HT1080 (cell line): ENCODE measurements around the gene CDC42EP5. TPM values are rescaled to one million over a fixed set of nuclear protein-coding genes. Genes with fewer than 3 reads are reported as not detected.
"Not testable (repeated sequence)": the region's sequence is repeated elsewhere in the genome, so short reads cannot be mapped to it uniquely, and the experiment has no call there.

Source experiments
- DNase-seq: peaks from one replicate; pipeline ENCODE4 v3.0.0-alpha.2; 2015; ENCODE audit warnings: low read depth
- total RNA-seq: library from RNA; depleted of rRNA; stranded (reverse); fragments of >200 nt; shearing (Covaris generic); gene quantifications from 2 replicates; pipeline ENCODE4 v1.2.3, GENCODE V29; 2014

CDC42EP5 gene
- total RNA-seq, 1 experiment from 2014 or later: 1.8 TPM

DNA sequence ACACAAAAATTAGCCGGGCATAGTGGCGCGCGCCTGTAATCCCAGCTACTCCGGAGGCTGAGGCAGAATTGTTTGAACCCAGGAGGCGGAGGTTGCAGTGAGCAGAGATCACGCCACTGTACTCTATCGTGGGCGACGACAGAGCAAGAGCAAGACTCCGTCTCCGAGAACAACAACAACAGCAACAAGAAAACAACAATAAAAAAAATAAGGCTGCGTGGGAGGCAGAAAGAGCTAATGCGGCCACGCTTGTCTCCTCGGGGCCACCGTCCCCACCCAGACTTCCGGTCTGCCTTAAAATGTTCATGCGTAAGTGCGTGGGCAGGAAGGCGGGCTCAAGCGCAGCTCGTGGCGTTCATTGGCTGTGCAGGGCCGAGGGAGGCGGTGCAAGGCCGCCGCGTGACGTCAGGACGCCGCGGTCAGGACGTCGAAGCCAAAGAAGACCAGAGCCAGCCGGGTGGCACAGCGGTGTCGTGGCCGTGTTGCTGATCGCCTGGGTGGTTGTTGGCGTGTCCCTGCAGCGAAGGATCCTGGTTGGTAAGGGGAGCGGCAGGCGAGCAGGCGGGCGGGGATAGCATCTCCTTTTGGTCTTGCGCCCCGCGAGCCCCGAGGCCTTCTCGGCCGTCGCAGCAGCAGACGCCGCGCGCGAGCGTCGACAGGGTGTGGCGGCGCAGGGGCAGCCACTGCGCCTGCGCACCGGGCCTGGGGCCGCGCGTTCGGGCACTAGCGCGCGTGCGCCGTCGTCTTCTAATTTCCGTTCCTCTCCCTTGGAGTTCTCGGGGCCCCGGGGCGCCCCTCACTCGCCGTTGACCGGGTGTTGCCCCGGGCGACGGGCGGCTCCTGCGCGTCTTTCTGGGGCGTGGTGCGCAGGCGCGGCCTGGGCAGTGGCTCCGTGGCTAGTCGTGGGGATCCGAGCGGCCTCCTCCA lies 24.1 kb downstream of the CDC42EP5 start, which contains the start of gene LENG8:
Gene LENG8 (plus strand): TSS at position 426 of the 927 bp plus-strand sequence. CDS start 2,146 bp downstream, outside the sequence.
- peak; percentile 97 for DNase-seq

- DNase-seq: peak; percentile 58
These were observed 24.9 kb downstream of the CDC42EP5 start for GRCh38 chr19:54448040-54448773.

- not testable (repeated sequence) for DNase-seq
These were observed 26.7 kb downstream of the CDC42EP5 start for GRCh38 chr19:54446349-54446748.

- DNase-seq: no peak
These were observed 28.4 kb downstream of the CDC42EP5 start for GRCh38 chr19:54444737-54445136.

DNA sequence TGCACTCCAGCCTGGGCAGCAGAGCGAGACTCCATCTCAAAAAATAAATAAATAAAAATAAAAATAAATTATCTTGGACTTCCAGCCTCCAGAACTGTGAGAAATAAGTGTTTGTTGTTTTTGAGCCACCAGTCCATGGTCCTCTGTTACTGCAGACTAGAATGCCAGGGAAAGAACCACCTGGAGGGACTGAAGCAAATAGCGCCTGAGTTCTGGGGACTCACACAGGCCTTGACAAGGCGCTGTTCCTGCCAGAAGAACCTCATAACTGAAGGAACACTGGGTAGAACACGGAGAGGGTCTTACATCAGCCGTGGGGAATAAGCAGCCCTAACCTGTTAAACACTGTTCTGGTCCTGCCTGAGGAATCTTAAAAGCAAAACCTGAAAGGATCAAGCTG lies 32.5 kb downstream of the CDC42EP5 start:
- no peak for DNase-seq

DNA sequence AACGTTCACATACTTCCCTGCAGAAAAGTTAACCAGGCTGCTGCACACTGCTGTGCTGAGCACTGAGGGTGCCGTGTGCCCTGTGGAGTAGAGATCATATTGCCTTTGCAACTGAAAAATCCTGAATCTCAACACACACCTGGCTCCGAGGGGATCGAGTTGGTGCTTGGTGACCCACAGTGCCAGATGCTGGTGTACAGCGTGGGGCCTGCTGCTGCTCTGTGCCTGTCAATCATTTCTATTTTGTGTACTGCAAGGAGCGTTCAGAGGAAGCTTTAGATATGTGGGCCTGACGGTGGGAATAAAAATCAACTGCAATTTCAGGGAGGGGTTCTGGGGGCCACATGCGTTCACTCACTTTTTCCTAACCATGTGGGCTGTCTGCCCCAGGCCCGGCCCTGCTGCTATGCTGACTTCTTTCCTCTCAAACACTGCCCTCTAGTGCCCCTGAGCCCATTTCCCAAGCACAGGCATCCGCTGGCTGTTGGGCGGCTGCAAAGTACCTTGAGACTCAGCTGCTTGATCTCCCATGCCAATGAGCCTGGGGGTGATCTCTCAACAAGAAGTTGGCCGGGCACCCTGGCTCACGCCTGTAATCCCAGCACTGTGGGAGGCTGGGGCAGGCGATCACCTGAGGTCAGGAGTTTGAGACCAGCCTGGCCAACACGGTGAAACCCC lies 33.8 kb downstream of the CDC42EP5 start:
- no peak for DNase-seq

DNA sequence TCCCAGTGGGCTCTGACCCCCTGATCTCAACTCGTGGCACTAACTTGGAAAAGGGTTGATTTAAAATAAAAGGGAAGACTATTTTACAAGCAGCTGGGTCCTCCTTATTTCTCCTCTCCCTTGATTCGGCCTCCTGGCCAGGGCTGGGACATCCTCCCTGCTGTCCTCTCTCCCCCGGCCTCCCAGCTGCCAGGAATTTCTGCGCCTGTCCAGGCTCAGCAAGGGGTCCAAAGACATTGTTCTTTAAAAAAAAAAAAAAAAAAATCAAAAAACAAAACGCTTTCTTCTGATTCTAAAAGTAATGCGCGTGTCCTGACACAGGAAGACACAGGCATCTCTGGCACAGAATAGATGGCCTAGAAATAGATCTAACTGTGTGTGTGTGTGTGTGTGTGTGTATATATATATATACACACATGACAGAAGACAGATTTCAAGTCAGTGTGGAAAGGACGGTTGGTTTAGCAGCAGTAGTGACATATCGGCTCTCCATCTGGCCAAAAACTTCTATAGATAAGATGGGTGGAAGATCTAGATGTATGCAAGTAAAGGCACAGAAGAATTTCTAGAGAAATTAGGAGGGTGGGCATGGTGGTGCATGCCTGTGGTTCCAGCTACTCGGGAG lies 36.4 kb downstream of the CDC42EP5 start:
- DNase-seq: no peak

- no peak for DNase-seq
These were observed 37.0 kb downstream of the CDC42EP5 start for GRCh38 chr19:54436031-54436523.

DNA sequence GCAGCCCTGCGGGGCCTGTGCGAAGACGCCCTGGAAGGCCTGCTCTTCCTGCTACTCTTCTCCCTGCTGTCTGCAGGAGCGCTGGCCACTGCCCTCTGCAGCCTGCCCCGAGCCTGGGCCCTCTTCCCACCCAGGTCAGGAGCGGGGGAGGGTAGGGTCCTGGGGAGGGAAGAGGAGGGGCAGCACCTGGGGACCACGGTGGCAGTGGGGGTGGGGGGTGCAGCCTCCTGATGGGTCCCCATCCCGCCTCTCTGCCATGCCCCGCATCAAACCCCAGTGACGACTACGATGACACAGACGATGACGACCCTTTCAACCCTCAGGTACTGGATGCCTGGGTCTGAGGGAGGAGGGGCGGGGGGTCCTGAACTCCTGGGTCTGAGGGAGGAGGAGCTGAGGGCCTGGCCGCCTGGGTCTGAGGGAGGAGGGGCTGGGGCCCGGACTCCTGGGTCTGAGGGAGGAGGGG lies 37.5 kb downstream of the CDC42EP5 start:
- no peak for DNase-seq

- DNase-seq: no peak
These were observed 38.3 kb downstream of the CDC42EP5 start for GRCh38 chr19:54434873-54435214.

DNA sequence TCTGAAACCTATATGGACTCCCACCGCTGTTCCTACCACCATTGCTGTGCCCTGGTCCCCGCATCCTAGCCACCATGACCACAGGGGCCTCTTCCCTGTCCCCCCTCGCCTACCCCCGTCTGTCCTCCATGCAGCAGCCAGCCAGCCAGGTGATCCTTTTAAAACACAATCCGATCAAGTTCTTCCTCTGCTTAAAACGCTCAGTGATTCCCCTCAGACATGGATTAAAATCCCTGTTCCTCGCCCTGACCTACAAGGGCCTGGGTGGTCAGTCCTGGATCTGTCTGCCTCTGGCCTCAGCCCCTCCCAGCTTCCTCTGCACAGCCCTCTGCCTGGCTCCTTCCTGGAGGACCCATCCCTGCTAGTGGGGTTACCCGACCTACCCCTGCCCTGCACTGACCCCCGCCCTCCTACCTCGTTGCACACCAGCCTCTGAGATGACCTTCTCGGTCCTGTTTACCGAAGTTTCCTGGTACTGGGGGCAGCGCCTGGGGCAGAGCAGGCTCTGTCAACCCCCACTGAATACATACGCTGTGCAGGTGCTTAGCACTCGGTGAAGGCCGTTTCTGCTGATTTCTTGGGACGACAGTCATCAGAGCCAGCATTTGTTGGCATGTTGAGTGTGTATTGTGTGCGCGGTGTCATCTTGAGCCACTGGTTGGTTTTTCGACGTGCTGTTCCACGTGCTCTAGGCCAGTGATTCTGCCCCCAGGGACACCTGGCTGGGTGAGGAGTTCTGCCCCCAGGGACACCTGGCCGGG lies 38.8 kb downstream of the CDC42EP5 start:
- DNase-seq: no peak

- DNase-seq: no peak
These were observed 39.4 kb downstream of the CDC42EP5 start for GRCh38 chr19:54433697-54434096.

GRCh38 chr19:54432144-54432738 lies 40.9 kb downstream of the CDC42EP5 start:
- DNase-seq: no peak

GRCh38 chr19:54431255-54431838 lies 41.7 kb downstream of the CDC42EP5 start:
- DNase-seq: no peak

GRCh38 chr19:54430306-54431254 lies 42.5 kb downstream of the CDC42EP5 start:
- no peak for DNase-seq

- DNase-seq: no peak
These were observed 43.4 kb downstream of the CDC42EP5 start for GRCh38 chr19:54429545-54430227.

DNA sequence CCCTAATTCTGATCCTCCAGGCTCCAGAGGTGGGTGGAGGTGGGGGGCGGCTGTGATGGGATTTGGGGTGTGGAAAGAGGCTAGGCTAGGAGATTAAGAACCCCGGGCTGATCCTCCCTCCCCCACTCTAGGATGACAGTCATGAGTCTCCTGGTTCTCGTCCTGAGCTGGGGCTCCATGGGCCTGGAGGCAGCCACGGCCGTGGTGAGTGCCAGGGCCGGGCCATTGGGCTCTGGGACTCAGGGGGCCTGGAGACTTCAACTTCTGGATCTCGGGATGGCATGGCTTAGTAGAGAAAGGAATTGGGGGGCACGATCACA lies 44.0 kb downstream of the CDC42EP5 start:
- no peak for DNase-seq
